GM12874 (cell line): Measurements from ENCODE around the gene WIPF2.

Experiments used
- CTCF ChIP-seq: IDR thresholded peaks from 2 replicates; pipeline ENCODE4 v1.5.1; 2011; ENCODE audit warnings: low read depth, mild to moderate bottlenecking, control low read depth, low read length, moderate library complexity; ENCODE audit not compliant: insufficient read depth

Gene WIPF2

GRCh38 chr17:40218740-40219593 is at the start of gene WIPF2:
TSS of gene WIPF2 (plus strand) at chr17:40219304. CDS start at chr17:40256460, 37,156 bp downstream.
- peak; percentile 51 for TF ChIP-seq CTCF

GRCh38 chr17:40170325-40170724 is 48.8 kb upstream of the WIPF2 start:
- TF ChIP-seq CTCF = no peak

GRCh38 chr17:40171750-40172149 is 47.4 kb upstream of the WIPF2 start:
- no peak for TF ChIP-seq CTCF

GRCh38 chr17:40173091-40173777 is 45.9 kb upstream of the WIPF2 start:
- no peak for TF ChIP-seq CTCF

- no peak for TF ChIP-seq CTCF
Measured at GRCh38 chr17:40173778-40174135, 45.3 kb upstream of the WIPF2 start.

- TF ChIP-seq CTCF = no peak
Measured at GRCh38 chr17:40174514-40174913, 44.6 kb upstream of the WIPF2 start.

GRCh38 chr17:40175928-40176753 is 43.0 kb upstream of the WIPF2 start:
- TF ChIP-seq CTCF = no peak
